ENCODE measurements around the gene ZNF81. TPM values are rescaled to one million over a fixed set of nuclear protein-coding genes. Genes with fewer than 3 reads are reported as not detected.
A peak's percentile ranks its signal among the peaks of the same experiment; 100 is the strongest.
"Not testable (repeated sequence)": the region's sequence is repeated elsewhere in the genome, so short reads cannot be mapped to it uniquely, and the experiment has no call there.

Gene ZNF81
- total RNA-seq, 1 donor from 2014 or later: 15.4 TPM

DNA sequence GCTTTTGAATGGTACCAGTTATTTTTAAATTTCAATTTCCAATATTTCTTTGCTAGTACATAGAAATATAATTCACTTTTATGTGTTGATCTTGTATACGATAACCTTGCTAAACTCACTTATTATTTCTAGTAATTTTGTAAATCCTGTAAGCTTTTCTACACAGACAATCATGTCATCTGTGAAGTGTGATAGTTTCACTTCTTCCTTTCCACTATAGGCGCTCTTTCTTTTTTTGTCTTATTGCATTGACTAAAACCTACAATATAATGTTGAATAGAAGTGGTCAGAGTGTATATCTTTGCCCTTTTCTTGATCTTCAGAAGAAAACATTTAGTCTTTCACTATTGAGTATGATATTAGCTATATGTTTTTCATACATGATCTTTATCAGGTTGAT, 90.5 kb downstream of the ZNF81 start:
- no peak overlapping the region for H3K4me3 Mint-ChIP-seq

DNA sequence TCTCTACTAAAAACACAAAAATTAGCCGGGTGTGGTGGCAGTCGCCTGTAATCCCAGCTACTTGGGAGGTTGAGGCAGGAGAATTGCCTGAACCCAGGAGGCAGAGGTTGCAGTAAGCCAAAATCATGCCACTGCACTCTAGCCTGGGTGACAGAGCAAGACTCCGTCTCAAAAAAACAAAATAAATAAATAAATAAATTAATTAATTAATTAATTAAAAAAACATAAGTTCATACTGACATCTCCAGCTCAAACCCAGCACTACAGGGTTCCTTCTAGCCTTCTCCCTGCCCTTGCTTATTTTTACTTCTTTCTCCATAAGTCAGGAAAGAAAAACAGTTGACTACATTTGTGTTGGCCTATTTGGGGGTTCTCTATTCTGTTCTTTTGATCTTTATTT, 95.3 kb downstream of the ZNF81 start:
- not testable (repeated sequence) for DNase-seq (ENCODE audit: extremely low spot score, unreplicated experiment); H3K4me1 Mint-ChIP-seq (ENCODE audit: unreplicated experiment); H3K36me3 Mint-ChIP-seq; H3K27ac Mint-ChIP-seq; H3K27me3 Mint-ChIP-seq; H3K9me3 Mint-ChIP-seq; H3K4me3 Mint-ChIP-seq

More for the DNA sequence above, 90.5 kb downstream of the ZNF81 start:
- Mint-ChIP-seq H3K36me3 (no peaks in the 10 kb centered on the region), H3K27me3 (no peaks in the 10 kb centered on the region), H3K4me1 (ENCODE audit: unreplicated experiment) (no peaks in the 10 kb centered on the region), H3K27ac (no peak overlapping the region), H3K9me3 (peaks cover 5% of the 10 kb centered on the region)
- no peak for DNase-seq (ENCODE audit: extremely low spot score, unreplicated experiment)
- TF ChIP-seq, protein P1, sequence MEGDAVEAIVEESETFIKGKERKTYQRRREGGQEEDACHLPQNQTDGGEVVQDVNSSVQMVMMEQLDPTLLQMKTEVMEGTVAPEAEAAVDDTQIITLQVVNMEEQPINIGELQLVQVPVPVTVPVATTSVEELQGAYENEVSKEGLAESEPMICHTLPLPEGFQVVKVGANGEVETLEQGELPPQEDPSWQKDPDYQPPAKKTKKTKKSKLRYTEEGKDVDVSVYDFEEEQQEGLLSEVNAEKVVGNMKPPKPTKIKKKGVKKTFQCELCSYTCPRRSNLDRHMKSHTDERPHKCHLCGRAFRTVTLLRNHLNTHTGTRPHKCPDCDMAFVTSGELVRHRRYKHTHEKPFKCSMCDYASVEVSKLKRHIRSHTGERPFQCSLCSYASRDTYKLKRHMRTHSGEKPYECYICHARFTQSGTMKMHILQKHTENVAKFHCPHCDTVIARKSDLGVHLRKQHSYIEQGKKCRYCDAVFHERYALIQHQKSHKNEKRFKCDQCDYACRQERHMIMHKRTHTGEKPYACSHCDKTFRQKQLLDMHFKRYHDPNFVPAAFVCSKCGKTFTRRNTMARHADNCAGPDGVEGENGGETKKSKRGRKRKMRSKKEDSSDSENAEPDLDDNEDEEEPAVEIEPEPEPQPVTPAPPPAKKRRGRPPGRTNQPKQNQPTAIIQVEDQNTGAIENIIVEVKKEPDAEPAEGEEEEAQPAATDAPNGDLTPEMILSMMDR (conservative IDR thresholded peaks at IDR 0.05): no peak

DNA sequence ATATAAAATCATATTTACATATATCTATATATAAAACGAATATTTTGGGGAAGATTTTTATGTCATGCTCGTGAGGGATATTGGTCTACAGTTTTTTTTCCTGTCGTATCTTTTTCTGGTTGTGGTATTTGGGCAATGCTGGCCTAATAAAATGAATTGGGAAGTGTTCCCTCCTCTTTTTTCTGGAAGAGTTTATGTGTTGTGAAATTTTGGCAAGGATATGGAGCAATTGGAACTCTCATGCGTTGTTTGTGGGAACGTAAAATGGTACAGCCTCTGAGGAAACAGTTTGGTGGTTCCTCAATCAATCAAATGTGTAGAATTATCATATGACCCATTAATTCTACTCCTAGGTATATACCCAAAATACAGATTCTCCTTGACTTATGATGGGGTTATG, 97.2 kb downstream of the ZNF81 start:
- TF ChIP-seq, protein P1 (conservative IDR thresholded peaks at IDR 0.05): no peak
- H3K9me3 Mint-ChIP-seq: no peaks in the 10 kb centered on the region
- H3K27me3 Mint-ChIP-seq: no peaks in the 10 kb centered on the region
- no peak for DNase-seq (ENCODE audit: extremely low spot score, unreplicated experiment)
- H3K4me1 Mint-ChIP-seq (ENCODE audit: unreplicated experiment): peaks cover 8% of the 10 kb centered on the region
- no peak overlapping the region for H3K4me3 Mint-ChIP-seq
- no peaks in the 10 kb centered on the region for H3K36me3 Mint-ChIP-seq
- no peak overlapping the region for H3K27ac Mint-ChIP-seq

DNA sequence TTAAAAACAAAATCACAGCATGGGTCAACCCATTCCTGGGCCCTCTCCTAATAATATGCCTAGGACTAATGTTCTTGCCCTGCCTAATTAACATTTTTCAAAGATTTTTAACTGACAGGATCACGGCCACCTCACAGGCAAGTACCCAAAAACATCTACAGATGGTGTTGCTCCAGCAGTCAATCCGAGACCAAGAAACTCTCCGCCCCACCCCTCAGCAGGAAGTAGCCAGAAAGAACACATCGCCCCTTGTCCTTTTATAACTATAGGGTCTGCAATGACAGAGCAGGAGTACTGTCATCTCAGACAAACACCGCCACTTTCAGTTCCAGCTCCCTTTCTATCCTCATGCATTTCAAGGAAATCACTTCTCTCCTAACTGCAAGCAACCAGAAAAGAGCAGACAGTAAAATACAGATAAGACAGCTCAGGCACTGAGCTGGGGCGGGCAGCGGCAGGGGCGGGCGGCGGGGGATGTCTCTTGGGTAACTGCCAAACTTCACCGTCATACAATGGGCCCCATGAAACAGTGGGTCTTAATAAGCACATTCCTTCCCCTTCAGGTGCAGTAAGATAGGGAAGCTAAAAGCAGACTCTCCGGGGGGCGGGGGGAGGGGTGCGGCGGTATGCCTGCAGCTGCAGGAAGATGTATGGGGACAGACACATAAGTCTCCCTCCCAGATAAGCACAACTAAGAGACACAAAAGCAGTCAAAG, 99.7 kb downstream of the ZNF81 start:
- peaks cover 8% of the 10 kb centered on the region for H3K4me1 Mint-ChIP-seq (ENCODE audit: unreplicated experiment)
- no peaks in the 10 kb centered on the region for H3K27me3 Mint-ChIP-seq
- no peak for DNase-seq (ENCODE audit: extremely low spot score, unreplicated experiment)
- peak overlapping the region; percentile 70 for H3K4me3 Mint-ChIP-seq
- peak overlapping the region; percentile 39 for H3K27ac Mint-ChIP-seq
- H3K36me3 Mint-ChIP-seq: no peaks in the 10 kb centered on the region
- H3K9me3 Mint-ChIP-seq: no peaks in the 10 kb centered on the region
- TF ChIP-seq, protein P1 (conservative IDR thresholded peaks at IDR 0.05): no peak

DNA sequence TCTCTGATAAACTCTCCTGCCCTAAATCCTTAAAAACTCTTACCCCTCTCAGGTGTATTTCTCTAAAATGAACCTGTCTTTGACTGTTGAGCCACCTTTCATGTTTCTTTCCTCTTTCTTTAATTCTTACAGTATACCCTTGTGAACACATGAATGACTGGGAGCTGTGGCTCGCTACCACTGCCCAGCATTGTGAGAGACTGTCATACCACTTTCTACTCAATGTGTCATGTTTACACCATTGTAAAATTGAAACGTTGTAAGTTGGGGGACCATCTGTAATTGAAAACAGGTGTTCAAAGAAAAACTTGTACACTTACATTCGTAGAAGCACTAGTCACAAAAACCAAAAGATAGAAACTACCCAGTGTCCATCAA, 100.2 kb downstream of the ZNF81 start:
- peak overlapping the region; percentile 70 for H3K4me3 Mint-ChIP-seq
- DNase-seq (ENCODE audit: extremely low spot score, unreplicated experiment): no peak
- H3K9me3 Mint-ChIP-seq: no peaks in the 10 kb centered on the region

DNA sequence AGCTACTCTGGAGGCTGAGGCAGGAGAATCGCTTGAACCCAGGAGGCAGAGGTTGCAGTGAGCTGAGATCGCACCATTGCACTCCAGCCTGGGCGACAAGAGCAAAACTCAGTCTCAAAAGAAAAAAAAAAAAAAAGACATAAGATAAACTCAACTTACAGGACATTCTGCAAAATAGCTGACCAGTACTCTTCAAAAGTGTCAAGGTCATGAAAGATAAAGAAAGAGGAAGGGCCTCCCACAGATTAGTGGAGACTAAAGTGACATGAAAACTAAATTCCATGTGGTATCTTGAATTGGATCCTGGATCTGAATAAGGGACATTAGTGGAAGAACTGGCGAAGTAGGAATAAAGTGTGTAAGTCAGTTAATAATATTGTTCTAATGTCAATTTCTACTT, 103.7 kb downstream of the ZNF81 start:
- Mint-ChIP-seq H3K36me3 (no peaks in the 10 kb centered on the region), H3K9me3 (peaks cover 7% of the 10 kb centered on the region)
- TF ChIP-seq, protein P1 (conservative IDR thresholded peaks at IDR 0.05): no peak

More for the DNA sequence above, 100.2 kb downstream of the ZNF81 start:
- Mint-ChIP-seq H3K36me3 (no peaks in the 10 kb centered on the region), H3K27ac (no peak overlapping the region), H3K27me3 (no peaks in the 10 kb centered on the region), H3K4me1 (ENCODE audit: unreplicated experiment) (peaks cover 8% of the 10 kb centered on the region)
- TF ChIP-seq, protein P1 (conservative IDR thresholded peaks at IDR 0.05): no peak

More for the DNA sequence above, 103.7 kb downstream of the ZNF81 start:
- DNase-seq (ENCODE audit: extremely low spot score, unreplicated experiment): no peak
- Mint-ChIP-seq H3K27ac (no peak overlapping the region), H3K27me3 (no peaks in the 10 kb centered on the region), H3K4me3 (no peak overlapping the region), H3K4me1 (ENCODE audit: unreplicated experiment) (peaks cover 8% of the 10 kb centered on the region)
